B cell (primary cell): ENCODE data around the gene ZBTB2.

Experiments used
- EZH2 ChIP-seq: IDR thresholded peaks from 2 replicates; pipeline ENCODE4 v1.6.1; 2012; ENCODE audit warnings: borderline replicate concordance, low read depth, mild to moderate bottlenecking, moderate library complexity, low read length; ENCODE audit not compliant: insufficient read depth, poor library complexity, severe bottlenecking
- TF ChIP-seq, protein P1 (sequence below): fragments of 200-600 bp; IDR thresholded peaks from one replicate; pipeline ENCODE4 v1.8.0; 2022; ENCODE audit warnings: antibody characterized with exemption, mild to moderate bottlenecking

DNA sequence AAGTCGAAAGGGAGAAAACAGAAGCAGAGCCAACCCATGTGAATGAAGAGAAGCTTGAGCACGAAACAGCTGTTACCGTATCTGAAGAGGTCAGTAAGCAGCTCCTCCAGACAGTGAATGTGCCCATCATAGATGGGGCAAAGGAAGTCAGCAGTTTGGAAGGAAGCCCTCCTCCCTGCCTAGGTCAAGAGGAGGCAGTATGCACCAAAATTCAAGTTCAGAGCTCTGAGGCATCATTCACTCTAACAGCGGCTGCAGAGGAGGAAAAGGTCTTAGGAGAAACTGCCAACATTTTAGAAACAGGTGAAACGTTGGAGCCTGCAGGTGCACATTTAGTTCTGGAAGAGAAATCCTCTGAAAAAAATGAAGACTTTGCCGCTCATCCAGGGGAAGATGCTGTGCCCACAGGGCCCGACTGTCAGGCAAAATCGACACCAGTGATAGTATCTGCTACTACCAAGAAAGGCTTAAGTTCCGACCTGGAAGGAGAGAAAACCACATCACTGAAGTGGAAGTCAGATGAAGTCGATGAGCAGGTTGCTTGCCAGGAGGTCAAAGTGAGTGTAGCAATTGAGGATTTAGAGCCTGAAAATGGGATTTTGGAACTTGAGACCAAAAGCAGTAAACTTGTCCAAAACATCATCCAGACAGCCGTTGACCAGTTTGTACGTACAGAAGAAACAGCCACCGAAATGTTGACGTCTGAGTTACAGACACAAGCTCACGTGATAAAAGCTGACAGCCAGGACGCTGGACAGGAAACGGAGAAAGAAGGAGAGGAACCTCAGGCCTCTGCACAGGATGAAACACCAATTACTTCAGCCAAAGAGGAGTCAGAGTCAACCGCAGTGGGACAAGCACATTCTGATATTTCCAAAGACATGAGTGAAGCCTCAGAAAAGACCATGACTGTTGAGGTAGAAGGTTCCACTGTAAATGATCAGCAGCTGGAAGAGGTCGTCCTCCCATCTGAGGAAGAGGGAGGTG is 38.7 kb downstream of the ZBTB2 start:
- TF ChIP-seq, protein P1, sequence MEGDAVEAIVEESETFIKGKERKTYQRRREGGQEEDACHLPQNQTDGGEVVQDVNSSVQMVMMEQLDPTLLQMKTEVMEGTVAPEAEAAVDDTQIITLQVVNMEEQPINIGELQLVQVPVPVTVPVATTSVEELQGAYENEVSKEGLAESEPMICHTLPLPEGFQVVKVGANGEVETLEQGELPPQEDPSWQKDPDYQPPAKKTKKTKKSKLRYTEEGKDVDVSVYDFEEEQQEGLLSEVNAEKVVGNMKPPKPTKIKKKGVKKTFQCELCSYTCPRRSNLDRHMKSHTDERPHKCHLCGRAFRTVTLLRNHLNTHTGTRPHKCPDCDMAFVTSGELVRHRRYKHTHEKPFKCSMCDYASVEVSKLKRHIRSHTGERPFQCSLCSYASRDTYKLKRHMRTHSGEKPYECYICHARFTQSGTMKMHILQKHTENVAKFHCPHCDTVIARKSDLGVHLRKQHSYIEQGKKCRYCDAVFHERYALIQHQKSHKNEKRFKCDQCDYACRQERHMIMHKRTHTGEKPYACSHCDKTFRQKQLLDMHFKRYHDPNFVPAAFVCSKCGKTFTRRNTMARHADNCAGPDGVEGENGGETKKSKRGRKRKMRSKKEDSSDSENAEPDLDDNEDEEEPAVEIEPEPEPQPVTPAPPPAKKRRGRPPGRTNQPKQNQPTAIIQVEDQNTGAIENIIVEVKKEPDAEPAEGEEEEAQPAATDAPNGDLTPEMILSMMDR: no peak
- no peak for TF ChIP-seq EZH2
